ENCODE results near the gene FAAP24. TPM values are rescaled to one million over a fixed set of nuclear protein-coding genes. Genes with fewer than 3 reads are reported as not detected.
"Not testable (repeated sequence)": the region's sequence is repeated elsewhere in the genome, so short reads cannot be mapped to it uniquely, and the experiment has no call there.

Gene FAAP24
- total RNA-seq, 1 experiment from 2014 or later = 4.6 TPM

- DNase-seq (ENCODE audit: extremely low read depth, low read depth) = no peak
Observed at GRCh38 chr19:32997716-32998355, 25.8 kb downstream of the FAAP24 start.

GRCh38 chr19:32998722-32999121, 26.7 kb downstream of the FAAP24 start:
- no peak for DNase-seq (ENCODE audit: extremely low read depth, low read depth)

- no peak for DNase-seq (ENCODE audit: extremely low read depth, low read depth)
Observed at GRCh38 chr19:33000510-33000909, 28.5 kb downstream of the FAAP24 start.

- no peak for DNase-seq (ENCODE audit: extremely low read depth, low read depth)
Observed at GRCh38 chr19:33000910-33001309, 28.9 kb downstream of the FAAP24 start.

GRCh38 chr19:33002126-33002865, 30.3 kb downstream of the FAAP24 start:
- not testable (repeated sequence) for DNase-seq (ENCODE audit: extremely low read depth, low read depth)

- DNase-seq (ENCODE audit: extremely low read depth, low read depth) = not testable (repeated sequence)
Observed at GRCh38 chr19:33003424-33004024, 31.5 kb downstream of the FAAP24 start.

- no peak for DNase-seq (ENCODE audit: extremely low read depth, low read depth)
Observed at GRCh38 chr19:33005440-33005839, 33.4 kb downstream of the FAAP24 start.

GRCh38 chr19:33008738-33009137, 36.7 kb downstream of the FAAP24 start:
- DNase-seq (ENCODE audit: extremely low read depth, low read depth) = no peak

GRCh38 chr19:33010891-33011290, 38.8 kb downstream of the FAAP24 start:
- DNase-seq (ENCODE audit: extremely low read depth, low read depth) = not testable (repeated sequence)

- DNase-seq (ENCODE audit: extremely low read depth, low read depth) = no peak
Observed at GRCh38 chr19:33022472-33023116, 50.6 kb downstream of the FAAP24 start.

- no peak for DNase-seq (ENCODE audit: extremely low read depth, low read depth)
Observed at GRCh38 chr19:33024398-33024797, 52.4 kb downstream of the FAAP24 start.

- DNase-seq (ENCODE audit: extremely low read depth, low read depth) = not testable (repeated sequence)
Observed at GRCh38 chr19:33025468-33026238, 53.6 kb downstream of the FAAP24 start.

GRCh38 chr19:33026602-33027001, 54.6 kb downstream of the FAAP24 start:
- not testable (repeated sequence) for DNase-seq (ENCODE audit: extremely low read depth, low read depth)

Other genes with a start within 250 kb of the FAAP24 start
- not detected in 2 replicates for gene SLC7A9, start 102.5 kb upstream of the FAAP24 start, total RNA-seq (2014; rRNA removed; shearing (Covaris generic))
- gene CEP89, start 284 bp upstream of the FAAP24 start, total RNA-seq (2014; rRNA removed; shearing (Covaris generic)) = 12.7 and 16.1 TPM in 2 replicates
- gene RHPN2, start 92.6 kb downstream of the FAAP24 start, total RNA-seq (2014; rRNA removed; shearing (Covaris generic)) = 6.0 and 8.0 TPM in 2 replicates
- gene GPATCH1, start 108.9 kb downstream of the FAAP24 start, total RNA-seq (2014; rRNA removed; shearing (Covaris generic)) = 4.0 and 5.0 TPM in 2 replicates
- 0.20 TPM in 1 of 2 replicates, not detected in the other for gene WDR88, start 159.9 kb downstream of the FAAP24 start, total RNA-seq (2014; rRNA removed; shearing (Covaris generic))
- gene LRP3, start 222.1 kb downstream of the FAAP24 start, total RNA-seq (2014; rRNA removed; shearing (Covaris generic)) = 9.9 and 10.4 TPM in 2 replicates